NCI-H748 (cell line): ENCODE data around the gene ODAD3.
A peak's percentile ranks its signal among the peaks of the same experiment; 100 is the strongest.
"Not testable (repeated sequence)": the region's sequence is repeated elsewhere in the genome, so short reads cannot be mapped to it uniquely, and the experiment has no call there.

Experiments used
- DNase-seq: peaks from one replicate; lab custom pipeline; 2025; ENCODE audit not compliant: unreplicated experiment; lab: John Stamatoyannopoulos, UW

ODAD3 gene

GRCh38 chr19:11435057-11435832, at the start of gene ODAD3, which contains the start of gene PRKCSH:
Gene ODAD3, minus strand, starts transcription at chr19:11435121. Its CDS starts 105 bp downstream, at chr19:11435016.
Gene PRKCSH, plus strand, starts transcription at chr19:11435635. Its CDS starts 483 bp downstream, at chr19:11436118.
- peak; percentile 99 for DNase-seq

- DNase-seq: no peak
These were observed 48.6 kb upstream of the ODAD3 start for GRCh38 chr19:11483366-11484111.

DNA sequence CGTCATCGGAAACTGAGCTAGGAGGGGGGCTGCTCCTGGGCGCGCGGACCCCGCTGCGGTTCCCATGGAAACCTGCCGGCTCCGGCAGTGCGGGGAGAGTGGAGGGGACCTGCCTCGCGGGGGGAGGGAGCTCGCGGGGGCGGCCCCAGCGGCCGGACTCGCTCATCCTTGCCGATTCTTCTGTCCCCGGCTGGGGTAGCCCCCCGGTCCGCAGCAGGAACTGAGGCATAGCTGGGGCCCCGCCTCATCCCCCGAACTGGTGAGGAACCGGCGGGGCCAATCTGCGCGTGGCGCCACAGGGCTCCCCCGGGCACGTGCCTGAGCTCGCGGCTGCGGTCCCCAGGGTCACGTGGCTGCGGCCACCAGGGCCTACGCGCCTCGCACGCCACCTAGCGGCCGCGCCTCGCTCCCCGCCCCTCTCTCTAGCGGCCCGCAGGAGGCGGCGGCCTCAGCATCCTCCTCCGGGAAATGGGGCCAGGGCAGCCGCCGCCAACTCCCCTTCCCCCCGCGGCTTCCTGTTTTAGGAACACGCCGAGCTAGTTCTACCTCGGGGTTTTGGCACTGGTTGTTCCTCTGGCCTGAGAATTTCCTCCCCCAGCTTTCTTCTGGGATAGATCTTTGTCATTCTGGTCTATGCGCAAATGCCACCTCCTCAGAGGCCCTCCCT, 47.6 kb upstream of the ODAD3 start:
- peak; percentile 85 for DNase-seq

GRCh38 chr19:11481534-11482383, 46.8 kb upstream of the ODAD3 start:
- DNase-seq: peak; percentile 96

GRCh38 chr19:11480715-11481533, 46.0 kb upstream of the ODAD3 start, which contains the start of gene ELAVL3:
Gene ELAVL3, minus strand, starts transcription at chr19:11481046. Its CDS starts 438 bp downstream, at chr19:11480608.
- peak; percentile 79 for DNase-seq

- peak; percentile 59 for DNase-seq
These were observed 45.2 kb upstream of the ODAD3 start for GRCh38 chr19:11479898-11480714.

DNA sequence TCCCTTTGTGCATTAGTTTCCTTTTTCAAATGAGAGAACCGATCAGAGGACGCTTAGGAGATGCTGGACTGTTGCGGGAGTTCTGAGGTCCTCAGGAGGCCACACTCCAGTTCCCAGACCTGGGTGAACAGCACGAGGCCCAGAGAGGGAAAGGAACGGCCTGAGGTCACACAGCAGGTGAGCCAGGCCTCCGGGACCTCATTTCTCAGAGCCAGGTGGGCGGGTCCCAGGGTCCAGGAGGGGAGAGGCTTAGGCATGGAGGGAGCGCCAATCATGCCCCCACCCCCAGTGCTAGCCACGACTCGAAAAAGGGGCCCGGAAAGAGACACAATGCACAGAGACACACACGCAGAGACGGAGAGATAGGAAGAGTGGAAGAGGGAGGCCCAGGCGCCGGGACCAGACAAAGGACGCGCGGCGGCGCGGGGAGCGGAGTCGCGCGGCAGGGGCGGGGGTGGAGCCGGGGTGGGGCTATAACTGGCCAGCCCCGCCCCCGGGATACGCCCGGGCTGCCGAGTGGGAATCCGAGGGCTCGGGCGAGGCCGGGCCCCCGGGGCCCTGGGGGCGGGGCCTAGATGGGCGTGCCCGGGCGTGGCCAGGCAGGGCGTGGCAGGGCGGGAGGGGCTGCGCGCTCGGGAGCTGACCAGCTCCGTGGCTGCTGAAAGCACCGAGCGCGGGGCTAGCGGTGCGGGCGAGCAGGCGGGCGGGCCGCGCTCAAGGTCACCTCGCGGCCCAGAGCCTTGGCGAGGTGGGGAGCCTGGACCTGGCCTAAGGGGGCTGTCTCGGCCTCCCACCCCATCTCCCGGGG, 44.4 kb upstream of the ODAD3 start:
- DNase-seq: peak; percentile 82

- peak; percentile 39 for DNase-seq
These were observed 43.5 kb upstream of the ODAD3 start for GRCh38 chr19:11478167-11479089.

- no peak for DNase-seq
These were observed 40.9 kb upstream of the ODAD3 start for GRCh38 chr19:11475861-11476260.

GRCh38 chr19:11475343-11475742, 40.4 kb upstream of the ODAD3 start:
- DNase-seq: not testable (repeated sequence)

- no peak for DNase-seq
These were observed 38.8 kb upstream of the ODAD3 start for GRCh38 chr19:11473725-11474124.

DNA sequence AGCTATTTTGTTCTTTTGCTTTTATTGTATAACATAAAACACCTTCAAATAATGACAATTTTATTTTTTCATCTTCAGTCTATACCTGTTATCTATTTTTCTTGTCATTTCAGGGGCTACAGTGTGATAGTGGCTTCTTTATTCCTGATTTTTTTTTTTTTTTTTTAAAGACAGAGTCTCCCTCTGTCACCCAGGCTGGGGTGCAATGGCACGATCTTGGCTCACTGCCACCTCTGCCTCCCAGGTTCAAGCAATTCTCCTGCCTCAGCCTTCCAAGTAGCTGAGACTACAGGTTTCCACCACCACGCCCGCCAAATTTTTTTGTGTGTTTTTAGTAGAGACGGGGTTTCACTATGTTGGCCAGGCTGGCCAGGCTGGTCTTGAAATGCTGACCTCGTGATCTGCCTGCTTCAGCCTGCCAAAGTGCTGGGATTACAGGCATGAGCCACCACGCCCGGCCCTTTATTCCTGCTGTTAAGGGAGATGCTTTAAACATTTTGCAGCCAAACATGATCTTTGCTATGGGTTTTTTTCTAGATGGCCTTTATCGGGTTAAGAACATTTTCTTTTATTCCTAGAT, 33.4 kb upstream of the ODAD3 start:
- DNase-seq: not testable (repeated sequence)

GRCh38 chr19:11465600-11465999, 30.7 kb upstream of the ODAD3 start:
- no peak for DNase-seq

- no peak for DNase-seq
These were observed 29.7 kb upstream of the ODAD3 start for GRCh38 chr19:11464333-11465265.

DNA sequence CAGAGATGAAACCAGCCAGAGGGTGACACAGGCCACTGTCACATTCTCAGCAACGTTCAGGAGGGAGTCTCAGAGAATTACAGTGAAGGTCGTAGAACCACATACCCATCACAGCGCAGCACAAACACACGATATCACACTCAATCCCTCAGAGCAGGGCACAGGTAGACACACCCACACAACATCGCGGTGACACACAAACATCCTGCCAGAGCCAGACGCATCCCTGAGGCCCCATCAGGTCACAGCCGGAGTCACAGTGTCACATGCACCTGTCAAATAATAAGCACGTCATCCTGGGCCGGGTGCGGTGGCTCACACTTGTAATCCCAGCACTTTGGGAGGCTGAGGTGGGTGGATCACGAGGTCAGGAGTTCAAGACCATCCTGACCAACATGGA, 28.5 kb upstream of the ODAD3 start:
- no peak for DNase-seq

DNA sequence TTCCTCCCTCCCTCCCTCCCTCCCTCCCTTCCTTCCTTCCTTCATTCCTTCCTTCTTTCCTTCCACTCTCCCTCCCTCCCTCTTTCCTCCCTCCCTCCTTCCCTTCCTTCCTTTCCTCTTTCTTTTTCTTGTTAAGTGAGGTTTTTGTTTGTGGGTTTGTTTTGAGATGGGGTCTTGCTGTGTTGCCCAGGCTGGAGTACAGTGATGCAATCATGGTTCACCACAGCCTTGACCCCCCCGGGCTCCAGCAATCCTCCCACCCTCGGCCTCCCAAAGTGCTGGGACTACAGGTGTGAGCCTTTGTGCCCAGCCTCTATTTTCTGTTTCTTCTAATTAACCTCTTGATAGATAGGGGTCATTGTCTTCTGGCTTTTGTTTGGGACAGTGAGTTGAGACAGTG, 26.5 kb upstream of the ODAD3 start:
- no peak for DNase-seq
